GM19025 (cell line): ENCODE measurements around the gene SLAIN1.
A peak's percentile ranks its signal among the peaks of the same experiment; 100 is the strongest.

Experiments used
- ATAC-seq: cut with Tn5 transposase; IDR thresholded peaks from one replicate; pipeline ENCODE4 v1.9.1; 2021; ENCODE audit warnings: mild to moderate bottlenecking, low read depth, moderate library complexity; ENCODE audit not compliant: unreplicated experiment

SLAIN1 gene

GRCh38 chr13:77749344-77749880, 51.9 kb downstream of the SLAIN1 start:
- ATAC-seq: no peak

GRCh38 chr13:77751513-77752456, 54.3 kb downstream of the SLAIN1 start:
- ATAC-seq: peak; percentile 69

- no peak for ATAC-seq
These were observed 55.1 kb downstream of the SLAIN1 start for GRCh38 chr13:77752512-77753069.

- no peak for ATAC-seq
These were observed 63.4 kb downstream of the SLAIN1 start for GRCh38 chr13:77760893-77761292.

GRCh38 chr13:77767413-77767812, 69.9 kb downstream of the SLAIN1 start:
- no peak for ATAC-seq

- ATAC-seq: no peak
These were observed 76.7 kb downstream of the SLAIN1 start for GRCh38 chr13:77774181-77774580.

GRCh38 chr13:77776704-77777103, 79.2 kb downstream of the SLAIN1 start:
- ATAC-seq: no peak

GRCh38 chr13:77779552-77780272, 82.2 kb downstream of the SLAIN1 start:
- ATAC-seq: peak; percentile 45

GRCh38 chr13:77781808-77782207, 84.3 kb downstream of the SLAIN1 start:
- ATAC-seq: no peak

GRCh38 chr13:77784515-77784914, 87.0 kb downstream of the SLAIN1 start:
- no peak for ATAC-seq

GRCh38 chr13:77786695-77787287, 89.3 kb downstream of the SLAIN1 start:
- ATAC-seq: no peak

- no peak for ATAC-seq
These were observed 91.9 kb downstream of the SLAIN1 start for GRCh38 chr13:77789376-77789775.

- no peak for ATAC-seq
These were observed 102.7 kb downstream of the SLAIN1 start for GRCh38 chr13:77800219-77800618.

GRCh38 chr13:77806518-77806917, 109.0 kb downstream of the SLAIN1 start:
- ATAC-seq: no peak

- no peak for ATAC-seq
These were observed 110.1 kb downstream of the SLAIN1 start for GRCh38 chr13:77807431-77808135.

- no peak for ATAC-seq
These were observed 112.9 kb downstream of the SLAIN1 start for GRCh38 chr13:77810430-77810829.

GRCh38 chr13:77810878-77811277, 113.4 kb downstream of the SLAIN1 start:
- no peak for ATAC-seq

GRCh38 chr13:77811381-77811780, 113.9 kb downstream of the SLAIN1 start:
- no peak for ATAC-seq

- ATAC-seq: no peak
These were observed 114.5 kb downstream of the SLAIN1 start for GRCh38 chr13:77811981-77812380.
